GM11168 (cell line): Measurements from ENCODE around the gene PDE6G.
"Not testable (repeated sequence)": the region's sequence is repeated elsewhere in the genome, so short reads cannot be mapped to it uniquely, and the experiment has no call there.

ENCODE experiments used
- in situ Hi-C: fragments of 300-500 bp; cut with MboI; formaldehyde crosslinking; loops from one replicate; pipeline ENCODE4 v1.12.0; 2022; ENCODE audit warnings: low sequenced_read_pairs; ENCODE audit not compliant: unreplicated experiment

PDE6G gene

GRCh38 chr17:81638683-81639082 lies 17.7 kb downstream of the PDE6G start:
- in situ Hi-C loops: no loop called here

DNA sequence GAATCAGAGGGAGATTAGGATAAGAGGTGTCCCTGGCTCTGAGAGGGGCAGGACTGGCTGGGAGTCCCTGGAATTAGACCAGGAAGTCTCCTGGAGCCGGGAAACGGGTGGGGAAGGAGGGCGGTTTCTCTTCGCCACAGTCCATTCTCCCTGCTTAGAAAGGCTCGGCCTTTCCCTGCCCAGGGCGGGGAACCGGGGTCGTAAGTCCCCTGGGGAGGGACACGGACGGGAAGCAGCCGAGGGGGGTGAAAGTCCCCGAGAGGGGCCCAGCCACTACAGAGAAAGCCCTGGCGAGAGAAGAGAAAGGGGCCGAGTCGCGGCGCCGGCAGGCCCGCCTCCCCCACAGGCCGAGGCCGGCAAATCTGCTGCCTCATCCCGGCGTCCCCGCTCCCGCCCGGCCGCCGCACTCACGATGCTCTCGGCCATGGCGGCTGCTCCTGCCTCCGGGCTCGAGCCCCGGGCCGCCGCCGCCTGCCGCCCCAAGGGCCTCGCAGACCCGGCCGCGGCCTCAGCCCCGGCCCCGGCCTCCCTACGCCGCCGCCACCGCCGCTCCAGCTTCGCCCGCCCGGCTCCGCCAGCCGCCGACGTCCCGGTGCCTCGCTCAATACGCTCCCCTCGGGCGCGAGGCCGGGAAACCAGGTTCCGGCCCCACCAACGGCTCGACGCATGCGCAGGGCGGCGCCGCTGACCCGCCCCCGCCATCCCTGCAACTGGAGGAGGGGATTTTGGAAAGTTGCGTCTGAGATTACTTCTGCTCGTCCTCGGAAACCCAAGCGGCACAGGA lies 19.6 kb downstream of the PDE6G start, which contains the start of the genes NPLOC4 and TSPAN10:
Gene NPLOC4, minus strand, starts transcription at position 608 of the 784 bp plus-strand sequence. Its CDS starts 182 bp downstream, at position 426.
Gene TSPAN10, plus strand, starts transcription at position 692 of the 784 bp plus-strand sequence. CDS start 5,217 bp downstream, outside the sequence.
- in situ Hi-C loops: no loop called here

GRCh38 chr17:81635973-81636504 lies 20.3 kb downstream of the PDE6G start:
- in situ Hi-C loops: no loop called here

DNA sequence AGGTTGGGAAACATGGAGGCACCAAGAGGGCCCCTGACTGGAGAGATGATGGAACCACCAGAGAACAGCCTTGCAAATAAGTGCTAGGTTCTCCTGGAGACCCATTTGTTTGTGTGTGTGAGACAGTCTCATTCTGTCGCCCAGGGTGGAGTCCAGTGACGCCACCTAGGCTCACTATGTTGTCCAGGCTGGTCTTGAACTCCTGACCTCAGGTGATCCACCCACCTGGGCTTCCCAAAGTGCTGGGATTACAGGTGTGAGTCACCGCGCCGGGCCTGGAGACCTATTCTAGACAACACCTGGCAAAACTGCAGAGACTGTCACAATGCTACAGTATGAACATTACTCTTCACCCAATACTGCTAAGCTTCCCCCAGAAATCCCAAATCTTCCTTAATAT lies 20.9 kb downstream of the PDE6G start:
- in situ Hi-C loops: no loop called here

- in situ Hi-C loops: no loop called here
Observed at GRCh38 chr17:81631482-81631881, 24.9 kb downstream of the PDE6G start.

GRCh38 chr17:81630274-81630673 lies 26.1 kb downstream of the PDE6G start:
- in situ Hi-C loops: no loop called here

- in situ Hi-C loops: no loop called here
Observed at GRCh38 chr17:81621494-81622130, 34.7 kb downstream of the PDE6G start.

DNA sequence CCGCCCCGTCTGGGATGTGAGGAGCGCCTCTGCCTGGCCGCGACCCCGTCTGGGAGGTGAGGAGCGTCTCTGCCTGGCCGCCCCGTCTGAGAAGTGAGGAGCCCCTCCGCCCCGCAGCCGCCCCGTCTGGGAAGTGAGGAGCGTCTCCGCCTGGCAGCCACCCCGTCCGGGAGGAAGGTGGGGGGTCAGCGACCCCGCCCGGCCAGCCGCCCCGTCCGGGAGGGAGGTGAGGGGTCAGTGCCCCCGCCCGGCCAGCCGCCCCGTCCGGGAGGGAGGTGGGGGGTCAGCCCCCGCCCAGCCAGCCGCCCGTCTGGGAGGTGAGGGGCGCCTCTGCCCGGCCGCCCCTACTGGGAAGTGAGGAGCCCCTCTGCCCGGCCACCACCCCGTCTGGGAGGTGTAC lies 38.0 kb downstream of the PDE6G start:
- in situ Hi-C loops: not testable (repeated sequence)

GRCh38 chr17:81616877-81617276 lies 39.5 kb downstream of the PDE6G start:
- in situ Hi-C loops: no loop called here

DNA sequence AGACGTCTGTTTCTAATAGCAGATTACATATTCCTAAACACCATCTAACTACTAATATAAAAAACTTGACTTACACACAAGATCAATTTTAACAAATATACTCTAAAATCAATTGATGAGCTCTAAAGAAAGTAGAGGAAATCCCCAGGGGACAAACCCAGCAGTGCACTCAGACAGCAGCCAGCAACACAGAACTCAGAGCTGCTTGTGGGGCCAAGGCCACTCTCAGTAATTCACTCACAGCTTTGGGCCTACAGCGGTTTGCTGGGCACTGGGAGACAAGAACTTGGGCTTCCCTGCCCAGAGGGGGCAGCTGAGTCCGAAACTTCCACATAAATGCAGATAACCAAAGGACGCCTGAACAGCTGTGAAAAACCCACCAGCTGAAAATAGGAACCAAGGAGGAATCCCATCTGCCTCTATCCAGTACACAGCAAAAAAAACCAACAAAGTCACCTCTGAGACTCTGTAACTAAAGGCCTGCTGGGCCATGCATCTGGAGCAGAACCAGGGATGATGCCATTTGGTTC lies 40.9 kb downstream of the PDE6G start:
- in situ Hi-C loops: no loop called here

- in situ Hi-C loops: no loop called here
Observed at GRCh38 chr17:81612172-81612970, 44.0 kb downstream of the PDE6G start.

- in situ Hi-C loops: no loop called here
Observed at GRCh38 chr17:81609541-81610311, 46.6 kb downstream of the PDE6G start.

DNA sequence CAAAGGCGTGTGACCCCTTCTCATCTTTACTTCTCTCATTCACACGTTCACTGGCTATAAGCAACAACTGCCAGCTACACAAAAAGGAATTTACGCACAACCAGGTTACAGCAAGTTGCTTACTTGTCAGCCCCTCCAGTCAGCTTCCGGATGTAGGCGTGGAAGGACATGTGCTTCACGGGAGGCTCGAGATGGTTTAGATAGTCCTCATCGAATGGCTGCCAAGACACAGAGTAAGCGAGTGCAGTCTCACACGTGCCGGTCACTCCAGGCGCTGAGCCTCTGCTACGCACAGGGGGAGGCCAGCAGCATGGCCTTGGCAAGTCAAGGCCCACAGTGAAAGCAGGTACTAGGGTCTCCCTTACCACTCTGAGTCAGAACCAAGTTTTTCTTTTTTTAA lies 47.7 kb downstream of the PDE6G start:
- in situ Hi-C loops: no loop called here

DNA sequence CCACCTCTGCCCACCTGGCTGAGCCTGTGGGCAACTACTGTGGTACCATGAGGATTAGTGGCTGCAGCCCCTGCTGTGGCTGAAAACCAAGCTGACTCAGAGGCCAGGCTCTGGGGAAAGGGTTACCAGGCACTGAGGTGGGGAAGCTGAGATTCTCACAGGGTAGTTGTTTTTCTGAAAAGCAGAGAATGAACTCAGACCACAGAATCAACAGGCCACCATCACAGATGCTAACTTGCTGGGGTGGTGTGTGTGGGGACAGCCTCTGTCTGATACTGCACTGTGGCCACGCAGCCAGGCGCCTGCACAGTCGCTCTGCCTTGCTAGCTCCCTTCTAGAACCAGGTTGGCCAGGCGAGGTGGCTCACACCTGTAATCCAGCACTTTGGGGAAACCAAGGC lies 48.3 kb downstream of the PDE6G start:
- in situ Hi-C loops: no loop called here

GRCh38 chr17:81607431-81607830 lies 48.9 kb downstream of the PDE6G start:
- in situ Hi-C loops: no loop called here

DNA sequence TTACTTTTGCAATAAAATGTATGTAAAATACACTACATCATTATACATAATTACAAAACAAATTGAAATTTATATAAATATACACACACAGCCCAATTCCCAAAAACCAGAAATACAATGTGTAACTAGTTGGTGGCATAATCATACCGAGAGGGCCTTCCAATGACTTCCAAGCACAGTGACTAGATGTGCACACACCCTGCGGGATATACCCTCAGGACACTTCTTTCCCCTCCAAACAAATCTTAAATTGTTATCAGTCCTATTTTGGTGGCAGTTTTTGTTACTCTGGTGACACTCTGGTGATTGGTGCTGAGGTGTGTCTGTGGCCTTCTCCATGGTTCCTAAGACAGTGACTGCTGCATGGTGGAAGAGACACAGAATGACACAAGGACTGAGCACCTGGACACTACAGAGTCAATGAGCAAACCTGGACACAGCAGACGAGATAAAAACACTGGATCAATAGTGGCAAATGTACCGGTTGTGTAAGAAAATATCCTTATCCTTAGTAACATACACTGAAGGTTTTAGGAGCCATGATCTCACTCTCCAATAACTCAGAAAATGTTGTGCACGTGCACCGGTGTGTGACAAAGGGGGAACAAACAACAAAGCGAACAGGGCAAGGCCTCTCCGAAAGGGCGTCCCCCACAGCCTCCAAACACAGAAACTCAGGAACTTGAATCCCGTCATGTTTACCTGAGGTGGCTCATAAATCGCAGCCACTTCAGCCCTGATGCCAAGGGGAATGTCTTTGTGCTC lies 52.3 kb downstream of the PDE6G start:
- in situ Hi-C loops: no loop called here

- in situ Hi-C loops: no loop called here
Observed at GRCh38 chr17:81601525-81602120, 54.7 kb downstream of the PDE6G start.
